Muscle of back (tissue), 11 donors: ENCODE measurements around the gene PSMA7. TPM values are rescaled to one million over a fixed set of nuclear protein-coding genes. Genes with fewer than 3 reads are reported as not detected.
A peak's percentile ranks its signal among the peaks of the same experiment; 100 is the strongest.

Experiments used
- DNase-seq, 3 donors: peaks; one replicate each; pipeline versions ENCODE4 v3.0.0 to v3.0.0-alpha.2; 2013
- polyA plus RNA-seq, 10 donors: library from polyadenylated mRNA; unstranded; fragments of 120-200 nt; gene quantifications; one replicate each; pipeline ENCODE4 v1.2.1, GENCODE V29; 2013; ENCODE audit not compliant: insufficient read length in 10 of 10

PSMA7 gene
- polyA plus RNA-seq, 10 donors = 141 to 179 (median 146) TPM

GRCh38 chr20:62096421-62097380 is 46.5 kb downstream of the PSMA7 start:
- no peak for DNase-seq

GRCh38 chr20:62089393-62089792 is 53.8 kb downstream of the PSMA7 start:
- DNase-seq = no peak

GRCh38 chr20:62088258-62089127 is 54.7 kb downstream of the PSMA7 start:
- DNase-seq = no peak

- DNase-seq = no peak
Measured at GRCh38 chr20:62087632-62088031, 55.6 kb downstream of the PSMA7 start.

GRCh38 chr20:62087227-62087626 is 56.0 kb downstream of the PSMA7 start:
- peak in 1 of 3 donors; percentile 5 for DNase-seq

Other genes starting within 250 kb of the PSMA7 start
- 10 to 100 TPM in 9 of 10 donors, 1 to 10 TPM in 1; 9.9 to 17.1 (median 13.4) TPM for gene TAF4, start 77.5 kb downstream of the PSMA7 start, polyA plus RNA-seq
- 10 to 100 TPM; 60.9 to 93.3 (median 79.6) TPM for gene LSM14B, start 20.9 kb downstream of the PSMA7 start, polyA plus RNA-seq
- 10 to 100 TPM; 10.4 to 20.4 (median 15.2) TPM for gene SS18L1, start 375 bp upstream of the PSMA7 start, polyA plus RNA-seq
- 10 to 100 TPM; 18.3 to 28.3 (median 24.7) TPM for gene MTG2, start 39.6 kb upstream of the PSMA7 start, polyA plus RNA-seq
- 1 to 10 TPM in 3 of 10 donors, under 1 TPM in 6, not detected in 1; 0.32 to 2.2 (median 0.91) TPM for gene HRH3, start 76.9 kb upstream of the PSMA7 start, polyA plus RNA-seq
- gene OSBPL2, start 95.1 kb upstream of the PSMA7 start, polyA plus RNA-seq = 10 to 100 TPM; 23.0 to 35.6 (median 27.3) TPM
- gene ADRM1, start 159.6 kb upstream of the PSMA7 start, polyA plus RNA-seq = 10 to 100 TPM; 42.4 to 60.8 (median 50.8) TPM
- gene LAMA5, start 223.9 kb upstream of the PSMA7 start, polyA plus RNA-seq = 10 to 100 TPM; 38.4 to 86.0 (median 57.8) TPM
- 1,000 to 10,000 TPM in 6 of 10 donors, 100 to 1,000 TPM in 4; 962 to 1,509 (median 1,097) TPM for gene RPS21, start 243.7 kb upstream of the PSMA7 start, polyA plus RNA-seq